Peyer's patch (tissue), 4 donors: Measurements from ENCODE around the gene ACSL5.

ENCODE experiments used
- POLR2A ChIP-seq, 2 donors: fragments of 450-650 bp; IDR thresholded peaks; one replicate each; pipeline ENCODE4 v1.5.1; 2017; ENCODE audit warnings: antibody characterized with exemption in 2 of 2, mild to moderate bottlenecking in 2 of 2, moderate library complexity in 2 of 2
- TF ChIP-seq, protein P1 (sequence below), 6 experiments: fragments of 450-650 bp in 4 of 6; fragments of 200-600 bp in 2 of 6; sonication (generic) in 1 of 6; IDR thresholded peaks; one replicate each; pipeline ENCODE4 v1.5.1; 2017 to 2019; ENCODE audit warnings: antibody characterized with exemption in 6 of 6, mild to moderate bottlenecking in 3 of 6, moderate library complexity in 1 of 6

DNA sequence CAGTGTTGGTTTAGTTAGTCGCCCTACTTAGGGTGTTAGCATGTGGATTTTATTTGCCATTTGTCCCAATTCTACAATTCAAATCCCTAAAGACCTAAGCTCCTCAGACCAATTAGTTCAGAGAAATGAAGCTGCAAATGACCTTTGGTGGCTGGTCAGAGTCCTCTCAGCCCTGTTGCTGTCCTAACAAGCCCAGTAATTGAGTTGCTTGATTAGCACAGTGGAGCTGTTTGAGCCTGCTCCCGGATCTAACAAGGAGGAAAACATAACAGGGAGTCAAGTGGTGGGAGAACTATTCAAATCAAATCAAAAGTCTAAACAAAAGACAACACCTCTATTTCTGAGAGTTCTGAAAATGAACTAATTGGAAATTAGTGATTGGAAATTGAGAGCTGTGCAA, 50.7 kb downstream of the ACSL5 start:
- TF ChIP-seq, protein P1, sequence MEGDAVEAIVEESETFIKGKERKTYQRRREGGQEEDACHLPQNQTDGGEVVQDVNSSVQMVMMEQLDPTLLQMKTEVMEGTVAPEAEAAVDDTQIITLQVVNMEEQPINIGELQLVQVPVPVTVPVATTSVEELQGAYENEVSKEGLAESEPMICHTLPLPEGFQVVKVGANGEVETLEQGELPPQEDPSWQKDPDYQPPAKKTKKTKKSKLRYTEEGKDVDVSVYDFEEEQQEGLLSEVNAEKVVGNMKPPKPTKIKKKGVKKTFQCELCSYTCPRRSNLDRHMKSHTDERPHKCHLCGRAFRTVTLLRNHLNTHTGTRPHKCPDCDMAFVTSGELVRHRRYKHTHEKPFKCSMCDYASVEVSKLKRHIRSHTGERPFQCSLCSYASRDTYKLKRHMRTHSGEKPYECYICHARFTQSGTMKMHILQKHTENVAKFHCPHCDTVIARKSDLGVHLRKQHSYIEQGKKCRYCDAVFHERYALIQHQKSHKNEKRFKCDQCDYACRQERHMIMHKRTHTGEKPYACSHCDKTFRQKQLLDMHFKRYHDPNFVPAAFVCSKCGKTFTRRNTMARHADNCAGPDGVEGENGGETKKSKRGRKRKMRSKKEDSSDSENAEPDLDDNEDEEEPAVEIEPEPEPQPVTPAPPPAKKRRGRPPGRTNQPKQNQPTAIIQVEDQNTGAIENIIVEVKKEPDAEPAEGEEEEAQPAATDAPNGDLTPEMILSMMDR (IDR thresholded peaks at IDR 0.05) = no peak
- no peak for TF ChIP-seq POLR2A (IDR thresholded peaks at IDR 0.05)
